ENCODE data around the gene IL1B. TPM values are rescaled to one million over a fixed set of nuclear protein-coding genes. Genes with fewer than 3 reads are reported as not detected.

Gene IL1B
- total RNA-seq, 4 donors from 2014 or later: 2.7 TPM; not detected in 3

DNA sequence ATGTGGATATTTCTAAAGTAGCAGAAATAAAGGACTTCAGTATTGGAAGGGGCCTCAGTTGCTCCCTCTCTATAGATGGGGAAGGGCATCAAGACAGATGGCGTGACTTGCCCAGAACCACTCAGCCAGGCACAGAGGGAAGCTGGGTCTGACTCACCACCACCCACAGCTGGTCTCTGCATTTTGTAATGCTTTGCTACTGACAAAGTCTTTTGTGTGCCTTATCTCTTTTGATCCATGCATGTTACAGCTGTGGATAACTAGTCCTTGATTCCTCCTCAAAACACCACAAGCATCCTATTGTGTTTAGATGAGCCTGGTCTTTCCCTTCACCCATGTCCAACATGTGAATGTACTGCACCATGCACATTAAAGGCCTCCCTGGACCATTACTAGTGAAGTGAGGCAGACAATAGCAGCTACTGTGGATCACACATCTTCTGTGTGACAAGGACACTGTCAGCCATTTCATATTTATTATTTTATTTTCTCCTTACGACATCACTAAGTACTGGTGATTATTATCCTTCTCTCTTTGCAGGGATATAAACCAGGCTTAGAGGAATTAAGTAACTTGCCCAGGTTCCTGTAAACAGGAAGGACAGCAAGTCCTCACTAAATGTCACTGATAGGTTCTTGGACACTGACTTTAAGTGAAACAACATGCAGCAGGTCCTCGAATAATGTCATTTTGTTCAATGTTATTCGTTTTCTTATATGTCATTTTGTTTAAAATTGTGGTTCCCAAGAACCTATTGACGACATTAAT, 44.8 kb upstream of the IL1B start:
- TF ChIP-seq EP300 (IDR thresholded peaks at IDR 0.05) (no peak), POLR2A (IDR thresholded peaks at IDR 0.05; ENCODE audit: low read depth) (no peak), POLR2AphosphoS5 (IDR thresholded peaks at IDR 0.05) (no peak)
- TF ChIP-seq, protein P1, sequence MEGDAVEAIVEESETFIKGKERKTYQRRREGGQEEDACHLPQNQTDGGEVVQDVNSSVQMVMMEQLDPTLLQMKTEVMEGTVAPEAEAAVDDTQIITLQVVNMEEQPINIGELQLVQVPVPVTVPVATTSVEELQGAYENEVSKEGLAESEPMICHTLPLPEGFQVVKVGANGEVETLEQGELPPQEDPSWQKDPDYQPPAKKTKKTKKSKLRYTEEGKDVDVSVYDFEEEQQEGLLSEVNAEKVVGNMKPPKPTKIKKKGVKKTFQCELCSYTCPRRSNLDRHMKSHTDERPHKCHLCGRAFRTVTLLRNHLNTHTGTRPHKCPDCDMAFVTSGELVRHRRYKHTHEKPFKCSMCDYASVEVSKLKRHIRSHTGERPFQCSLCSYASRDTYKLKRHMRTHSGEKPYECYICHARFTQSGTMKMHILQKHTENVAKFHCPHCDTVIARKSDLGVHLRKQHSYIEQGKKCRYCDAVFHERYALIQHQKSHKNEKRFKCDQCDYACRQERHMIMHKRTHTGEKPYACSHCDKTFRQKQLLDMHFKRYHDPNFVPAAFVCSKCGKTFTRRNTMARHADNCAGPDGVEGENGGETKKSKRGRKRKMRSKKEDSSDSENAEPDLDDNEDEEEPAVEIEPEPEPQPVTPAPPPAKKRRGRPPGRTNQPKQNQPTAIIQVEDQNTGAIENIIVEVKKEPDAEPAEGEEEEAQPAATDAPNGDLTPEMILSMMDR (IDR thresholded peaks at IDR 0.05): no peak
- no peak overlapping the region for H3K4me3 ChIP-seq
- no peak for DNase-seq (ENCODE audit: extremely low spot score)
- no peaks in the 10 kb centered on the region for H3K36me3 ChIP-seq
- no peaks in the 10 kb centered on the region for H3K4me1 ChIP-seq
- no peak overlapping the region for H3K27ac ChIP-seq (replicated peaks in 1 of 4)
- H3K9me3 ChIP-seq: no peaks in the 10 kb centered on the region
- 78% methylated on average over 5 of the region's 5 CpGs for WGBS
- intact Hi-C loops (cut with DNase I): no loop called here
- no peaks in the 10 kb centered on the region for H3K27me3 ChIP-seq

DNA sequence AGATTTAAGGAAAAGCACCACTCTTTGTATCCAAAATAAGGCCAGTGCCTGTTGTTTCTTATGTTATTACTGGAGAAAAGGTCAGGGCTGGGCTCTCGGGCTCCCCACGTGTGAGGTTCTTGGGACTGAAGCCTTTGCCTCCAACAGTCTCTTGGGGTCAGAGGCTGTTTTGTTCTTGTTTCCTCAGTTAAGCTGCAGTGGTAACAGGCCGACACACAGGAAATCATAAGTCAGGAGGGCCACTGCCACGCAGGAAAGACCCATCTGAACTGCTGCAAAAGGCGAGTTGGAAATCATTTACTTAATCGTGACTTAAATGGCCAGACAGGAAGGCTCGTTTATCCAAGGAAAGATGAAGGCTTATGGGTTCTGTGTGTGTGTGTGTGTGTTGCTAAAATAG, 44.1 kb upstream of the IL1B start:
- H3K36me3 ChIP-seq: no peaks in the 10 kb centered on the region
- no peak for DNase-seq (ENCODE audit: extremely low spot score)
- no peaks in the 10 kb centered on the region for H3K4me1 ChIP-seq
- H3K4me3 ChIP-seq: no peak overlapping the region
- no peak overlapping the region for H3K27ac ChIP-seq (replicated peaks in 1 of 4)
- WGBS: 67% methylated on average over 7 of the region's 7 CpGs
- no peaks in the 10 kb centered on the region for H3K27me3 ChIP-seq
- TF ChIP-seq POLR2AphosphoS5 (IDR thresholded peaks at IDR 0.05) (no peak), POLR2A (IDR thresholded peaks at IDR 0.05; ENCODE audit: low read depth) (no peak), EP300 (IDR thresholded peaks at IDR 0.05) (no peak)
- TF ChIP-seq, protein P1 (IDR thresholded peaks at IDR 0.05): no peak
- H3K9me3 ChIP-seq: no peaks in the 10 kb centered on the region
- intact Hi-C loops (cut with DNase I): no loop called here

DNA sequence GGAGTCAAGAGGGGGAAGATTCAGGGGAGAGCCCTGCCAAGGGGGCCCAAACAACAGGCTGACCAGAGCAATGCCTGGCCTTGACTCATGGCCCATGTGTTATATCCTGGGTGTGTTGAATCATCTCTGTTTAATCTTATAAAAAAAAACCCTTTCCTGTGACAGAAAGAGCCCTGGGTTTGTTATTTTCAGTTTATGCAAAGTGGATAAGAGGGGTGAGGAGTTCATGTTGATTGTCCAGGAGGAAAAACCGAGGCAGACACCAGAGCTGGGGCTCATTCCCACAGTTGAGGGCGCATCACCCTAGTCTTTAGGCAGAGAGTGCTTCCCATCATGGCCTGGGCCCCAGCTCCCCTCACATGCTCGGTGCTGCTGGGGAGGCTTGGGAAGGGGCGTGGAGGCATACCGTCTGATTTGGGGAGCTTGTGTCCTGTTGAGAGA, 43.5 kb upstream of the IL1B start:
- H3K27ac ChIP-seq (replicated peaks in 1 of 4): no peak overlapping the region
- 82% methylated on average over 5 of the region's 5 CpGs for WGBS
- no peak for TF ChIP-seq EP300 (IDR thresholded peaks at IDR 0.05)
- TF ChIP-seq, protein P1 (IDR thresholded peaks at IDR 0.05): no peak
- TF ChIP-seq POLR2A (IDR thresholded peaks at IDR 0.05; ENCODE audit: low read depth): no peak
- no peak for TF ChIP-seq POLR2AphosphoS5 (IDR thresholded peaks at IDR 0.05)
- no peak for DNase-seq (ENCODE audit: extremely low spot score)
- H3K4me3 ChIP-seq: no peak overlapping the region
- no peaks in the 10 kb centered on the region for H3K27me3 ChIP-seq
- H3K9me3 ChIP-seq: no peaks in the 10 kb centered on the region
- intact Hi-C loops (cut with DNase I): no loop called here
- H3K4me1 ChIP-seq: no peaks in the 10 kb centered on the region
- H3K36me3 ChIP-seq: no peaks in the 10 kb centered on the region

DNA sequence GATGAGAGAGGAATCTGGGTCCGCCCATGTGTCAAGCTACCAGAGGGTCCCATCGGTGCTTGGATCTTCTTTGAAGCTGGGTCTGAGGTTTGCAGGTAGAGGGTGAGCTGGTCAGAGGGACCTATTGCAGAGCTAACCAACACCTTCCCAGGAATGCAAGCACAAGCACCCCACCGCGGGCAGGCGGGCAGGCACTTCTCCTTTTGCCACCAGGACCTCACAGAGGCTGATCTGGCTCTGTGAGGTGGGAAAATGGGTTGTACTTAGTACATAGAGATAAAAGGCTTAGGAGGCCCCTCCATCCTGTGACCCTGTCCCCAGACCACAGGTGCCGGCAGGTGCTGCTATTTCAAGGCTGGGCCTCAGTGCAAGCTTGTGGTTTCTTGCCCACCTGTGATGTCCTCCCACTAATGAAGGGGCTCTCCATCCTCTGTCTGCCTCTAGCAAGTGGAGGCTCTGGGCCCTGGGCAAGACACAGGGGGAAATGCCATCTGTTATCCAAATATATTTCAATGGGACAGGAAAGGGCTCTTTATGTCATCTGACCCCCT, 43.0 kb upstream of the IL1B start:
- no peak for DNase-seq (ENCODE audit: extremely low spot score)
- Histone ChIP-seq H3K27me3 (no peaks in the 10 kb centered on the region), H3K4me1 (no peaks in the 10 kb centered on the region), H3K9me3 (no peaks in the 10 kb centered on the region), H3K36me3 (no peaks in the 10 kb centered on the region), H3K4me3 (no peak overlapping the region), H3K27ac (replicated peaks in 1 of 4) (no peak overlapping the region)
- TF ChIP-seq POLR2AphosphoS5 (IDR thresholded peaks at IDR 0.05) (no peak), POLR2A (IDR thresholded peaks at IDR 0.05; ENCODE audit: low read depth) (no peak), EP300 (IDR thresholded peaks at IDR 0.05) (no peak)
- TF ChIP-seq, protein P1 (IDR thresholded peaks at IDR 0.05): no peak
- WGBS: 74% methylated on average over 5 of the region's 6 CpGs
- intact Hi-C loops (cut with DNase I): no loop called here

Data from esophagus muscularis mucosa (tissue), 4 donors.